ENCODE measurements around the gene SIAH3. TPM values are rescaled to one million over a fixed set of nuclear protein-coding genes. Genes with fewer than 3 reads are reported as not detected.

Gene SIAH3
- total and polyA plus RNA-seq, 8 donors: 0.07 to 0.20 (median 0.11) TPM; not detected in 1

GRCh38 chr13:45882626-45883025, 31.1 kb upstream of the SIAH3 start:
- intact Hi-C loops (cut with DNase I): no loop called here
- no peak for ATAC-seq

GRCh38 chr13:45881353-45881752, 29.8 kb upstream of the SIAH3 start:
- Histone ChIP-seq H3K4me1 (no peaks in the 10 kb centered on the region), H3K27me3 (no peaks in the 10 kb centered on the region), H3K36me3 (no peaks in the 10 kb centered on the region), H3K4me3 (no peak overlapping the region), H3K27ac (no peak overlapping the region), H3K9me3 (no peaks in the 10 kb centered on the region)
- TF ChIP-seq CTCF (IDR thresholded peaks at IDR 0.05): no peak
- no peak for DNase-seq
- ATAC-seq: no peak
- intact Hi-C loops (cut with DNase I): no loop called here

More at GRCh38 chr13:45882626-45883025, 31.1 kb upstream of the SIAH3 start:
- DNase-seq: no peak
- H3K4me1 ChIP-seq: no peaks in the 10 kb centered on the region
- H3K27me3 ChIP-seq: no peaks in the 10 kb centered on the region
- H3K9me3 ChIP-seq: no peaks in the 10 kb centered on the region
- no peak overlapping the region for H3K4me3 ChIP-seq
- H3K36me3 ChIP-seq: no peaks in the 10 kb centered on the region
- no peak for TF ChIP-seq CTCF (IDR thresholded peaks at IDR 0.05)
- H3K27ac ChIP-seq: no peak overlapping the region

GRCh38 chr13:45880242-45880641, 28.7 kb upstream of the SIAH3 start:
- DNase-seq: no peak
- Histone ChIP-seq H3K4me3 (no peak overlapping the region), H3K9me3 (no peaks in the 10 kb centered on the region), H3K27ac (no peak overlapping the region), H3K27me3 (no peaks in the 10 kb centered on the region), H3K4me1 (no peaks in the 10 kb centered on the region), H3K36me3 (no peaks in the 10 kb centered on the region)
- ATAC-seq: no peak
- no peak for TF ChIP-seq CTCF (IDR thresholded peaks at IDR 0.05)
- intact Hi-C loops (cut with DNase I): no loop called here

GRCh38 chr13:45879666-45880065, 28.1 kb upstream of the SIAH3 start:
- Histone ChIP-seq H3K4me3 (no peak overlapping the region), H3K4me1 (no peaks in the 10 kb centered on the region), H3K27ac (no peak overlapping the region), H3K36me3 (no peaks in the 10 kb centered on the region), H3K9me3 (no peaks in the 10 kb centered on the region), H3K27me3 (no peaks in the 10 kb centered on the region)
- ATAC-seq (no peak), DNase-seq (peak in 1 of 4 donors; percentile 8)
- intact Hi-C loops (cut with DNase I): no loop called here
- no peak for TF ChIP-seq CTCF (IDR thresholded peaks at IDR 0.05)

GRCh38 chr13:45878966-45879365, 27.4 kb upstream of the SIAH3 start:
- H3K27me3 ChIP-seq: no peaks in the 10 kb centered on the region
- H3K27ac ChIP-seq: no peak overlapping the region
- no peak for TF ChIP-seq CTCF (IDR thresholded peaks at IDR 0.05)
- H3K9me3 ChIP-seq: no peaks in the 10 kb centered on the region
- ATAC-seq (no peak), DNase-seq (no peak)
- no peak overlapping the region for H3K4me3 ChIP-seq
- no peaks in the 10 kb centered on the region for H3K4me1 ChIP-seq
- H3K36me3 ChIP-seq: no peaks in the 10 kb centered on the region
- intact Hi-C loops (cut with DNase I): no loop called here

All from left lung (tissue), 10 donors.